Activated naive CD4-positive, alpha-beta T cell treated with anti-CD3 and anti-CD28 coated beads, Interleukin-2, amount 10 ng/mL, durations not matched to agents 7 days and 5 days (primary cell): ENCODE data around the gene OSBPL1A.

ENCODE experiments used
- CTCF ChIA-PET: fragments of 350-600 bp; sonication (Branson Sonifier 250); formaldehyde crosslinking; loops from one replicate; lab custom pipeline; 2021; ENCODE audit warnings: antibody characterized with exemption; lab: Charles Lee
- DNase-seq: peaks from one replicate; pipeline ENCODE4 v3.0.0-alpha.2; 2020
- H3K27ac Mint-ChIP-seq: one replicate; pipeline ENCODE4 v1.8.0; 2021; ENCODE audit warnings: mild to moderate bottlenecking, moderate library complexity, mixed read lengths
- H3K27me3 Mint-ChIP-seq: one replicate; pipeline ENCODE4 v1.8.0; 2021; ENCODE audit warnings: mild to moderate bottlenecking, mixed read lengths
- H3K36me3 Mint-ChIP-seq: one replicate; pipeline ENCODE4 v1.8.0; 2021; ENCODE audit warnings: mixed read lengths
- H3K4me1 Mint-ChIP-seq: one replicate; pipeline ENCODE4 v1.8.0; 2021; ENCODE audit warnings: mixed read lengths
- H3K4me3 Mint-ChIP-seq: one replicate; pipeline ENCODE4 v1.8.0; 2021; ENCODE audit warnings: mild to moderate bottlenecking, moderate library complexity, mixed read lengths
- H3K9me3 Mint-ChIP-seq: one replicate; pipeline ENCODE4 v1.8.0; 2021; ENCODE audit warnings: mixed read lengths

OSBPL1A gene

GRCh38 chr18:24346254-24346653 lies 51.4 kb downstream of the OSBPL1A start:
- Mint-ChIP-seq H3K4me1 (no peaks in the 10 kb centered on the region), H3K36me3 (no peaks in the 10 kb centered on the region), H3K9me3 (no peaks in the 10 kb centered on the region), H3K27ac (no peak overlapping the region), H3K4me3 (no peak overlapping the region), H3K27me3 (no peaks in the 10 kb centered on the region)
- CTCF ChIA-PET = interaction anchor here (1.1 kb wide), 1 partner anchor 17 kb away, joined by 3 read pairs; no protein-coding TSS in a partner anchor
- no peak for DNase-seq

- no peaks in the 10 kb centered on the region for H3K27me3 Mint-ChIP-seq
- no peaks in the 10 kb centered on the region for H3K36me3 Mint-ChIP-seq
- CTCF ChIA-PET = no interaction called here
- DNase-seq = no peak
- no peaks in the 10 kb centered on the region for H3K9me3 Mint-ChIP-seq
- no peak overlapping the region for H3K4me3 Mint-ChIP-seq
- no peak overlapping the region for H3K27ac Mint-ChIP-seq
- no peaks in the 10 kb centered on the region for H3K4me1 Mint-ChIP-seq
Observed at GRCh38 chr18:24344509-24344908, 53.1 kb downstream of the OSBPL1A start.

- Mint-ChIP-seq H3K4me3 (no peak overlapping the region), H3K27ac (no peak overlapping the region), H3K36me3 (no peaks in the 10 kb centered on the region), H3K9me3 (no peaks in the 10 kb centered on the region), H3K27me3 (no peaks in the 10 kb centered on the region), H3K4me1 (no peaks in the 10 kb centered on the region)
- DNase-seq = no peak
- CTCF ChIA-PET = no interaction called here
Observed at GRCh38 chr18:24342347-24342746, 55.3 kb downstream of the OSBPL1A start.

- H3K36me3 Mint-ChIP-seq = no peaks in the 10 kb centered on the region
- no peak overlapping the region for H3K27ac Mint-ChIP-seq
- no peaks in the 10 kb centered on the region for H3K9me3 Mint-ChIP-seq
- no peak overlapping the region for H3K4me3 Mint-ChIP-seq
- H3K27me3 Mint-ChIP-seq = no peaks in the 10 kb centered on the region
- CTCF ChIA-PET = no interaction called here
- H3K4me1 Mint-ChIP-seq = no peaks in the 10 kb centered on the region
- no peak for DNase-seq
Observed at GRCh38 chr18:24341361-24341760, 56.3 kb downstream of the OSBPL1A start.

- Mint-ChIP-seq H3K27ac (no peak overlapping the region), H3K36me3 (no peaks in the 10 kb centered on the region), H3K4me3 (no peak overlapping the region), H3K4me1 (no peaks in the 10 kb centered on the region), H3K27me3 (no peaks in the 10 kb centered on the region), H3K9me3 (no peaks in the 10 kb centered on the region)
- DNase-seq = no peak
- CTCF ChIA-PET = interaction anchor here (0.8 kb wide), 1 partner anchor 152 kb away, joined by 3 read pairs; no protein-coding TSS in a partner anchor
Observed at GRCh38 chr18:24333084-24333483, 64.5 kb downstream of the OSBPL1A start.

GRCh38 chr18:24326211-24326610 lies 71.4 kb downstream of the OSBPL1A start:
- Mint-ChIP-seq H3K36me3 (no peaks in the 10 kb centered on the region), H3K9me3 (no peaks in the 10 kb centered on the region), H3K4me3 (no peak overlapping the region), H3K4me1 (no peaks in the 10 kb centered on the region), H3K27ac (no peak overlapping the region), H3K27me3 (no peaks in the 10 kb centered on the region)
- CTCF ChIA-PET = no interaction called here
- no peak for DNase-seq

- Mint-ChIP-seq H3K36me3 (no peaks in the 10 kb centered on the region), H3K27me3 (no peaks in the 10 kb centered on the region), H3K27ac (no peak overlapping the region), H3K9me3 (no peaks in the 10 kb centered on the region), H3K4me1 (no peaks in the 10 kb centered on the region), H3K4me3 (no peak overlapping the region)
- CTCF ChIA-PET = no interaction called here
- no peak for DNase-seq
Observed at GRCh38 chr18:24322584-24323136, 75.0 kb downstream of the OSBPL1A start.

- H3K4me1 Mint-ChIP-seq = no peaks in the 10 kb centered on the region
- CTCF ChIA-PET = no interaction called here
- H3K36me3 Mint-ChIP-seq = no peaks in the 10 kb centered on the region
- no peaks in the 10 kb centered on the region for H3K9me3 Mint-ChIP-seq
- H3K27ac Mint-ChIP-seq = no peak overlapping the region
- H3K4me3 Mint-ChIP-seq = no peak overlapping the region
- DNase-seq = no peak
- no peaks in the 10 kb centered on the region for H3K27me3 Mint-ChIP-seq
Observed at GRCh38 chr18:24321071-24321470, 76.6 kb downstream of the OSBPL1A start.

GRCh38 chr18:24319757-24320156 lies 77.9 kb downstream of the OSBPL1A start:
- H3K27ac Mint-ChIP-seq = no peak overlapping the region
- H3K4me3 Mint-ChIP-seq = no peak overlapping the region
- no peaks in the 10 kb centered on the region for H3K36me3 Mint-ChIP-seq
- DNase-seq = no peak
- H3K4me1 Mint-ChIP-seq = no peaks in the 10 kb centered on the region
- H3K9me3 Mint-ChIP-seq = no peaks in the 10 kb centered on the region
- CTCF ChIA-PET = no interaction called here
- H3K27me3 Mint-ChIP-seq = no peaks in the 10 kb centered on the region

- no peak overlapping the region for H3K27ac Mint-ChIP-seq
- H3K4me1 Mint-ChIP-seq = no peaks in the 10 kb centered on the region
- CTCF ChIA-PET = no interaction called here
- H3K27me3 Mint-ChIP-seq = no peaks in the 10 kb centered on the region
- no peak overlapping the region for H3K4me3 Mint-ChIP-seq
- H3K36me3 Mint-ChIP-seq = no peaks in the 10 kb centered on the region
- H3K9me3 Mint-ChIP-seq = no peaks in the 10 kb centered on the region
- DNase-seq = no peak
Observed at GRCh38 chr18:24317370-24317769, 80.3 kb downstream of the OSBPL1A start.

- DNase-seq = no peak
- CTCF ChIA-PET = no interaction called here
- Mint-ChIP-seq H3K27me3 (no peaks in the 10 kb centered on the region), H3K27ac (no peak overlapping the region), H3K4me1 (no peaks in the 10 kb centered on the region), H3K36me3 (no peaks in the 10 kb centered on the region), H3K4me3 (no peak overlapping the region), H3K9me3 (no peaks in the 10 kb centered on the region)
Observed at GRCh38 chr18:24315170-24315569, 82.5 kb downstream of the OSBPL1A start.

GRCh38 chr18:24306201-24306600 lies 91.4 kb downstream of the OSBPL1A start:
- no peaks in the 10 kb centered on the region for H3K27me3 Mint-ChIP-seq
- H3K9me3 Mint-ChIP-seq = no peaks in the 10 kb centered on the region
- H3K4me1 Mint-ChIP-seq = no peaks in the 10 kb centered on the region
- H3K36me3 Mint-ChIP-seq = no peaks in the 10 kb centered on the region
- H3K27ac Mint-ChIP-seq = no peak overlapping the region
- no peak overlapping the region for H3K4me3 Mint-ChIP-seq
- CTCF ChIA-PET = no interaction called here
- DNase-seq = no peak

GRCh38 chr18:24300703-24301102 lies 96.9 kb downstream of the OSBPL1A start:
- Mint-ChIP-seq H3K36me3 (no peaks in the 10 kb centered on the region), H3K4me3 (no peak overlapping the region), H3K27ac (no peak overlapping the region), H3K9me3 (no peaks in the 10 kb centered on the region), H3K4me1 (no peaks in the 10 kb centered on the region), H3K27me3 (peaks cover 12% of the 10 kb centered on the region)
- no peak for DNase-seq
- CTCF ChIA-PET = no interaction called here

GRCh38 chr18:24296276-24296675 lies 101.3 kb downstream of the OSBPL1A start:
- Mint-ChIP-seq H3K27me3 (peaks cover 19% of the 10 kb centered on the region), H3K4me1 (no peaks in the 10 kb centered on the region), H3K36me3 (no peaks in the 10 kb centered on the region), H3K9me3 (no peaks in the 10 kb centered on the region), H3K27ac (no peak overlapping the region), H3K4me3 (no peak overlapping the region)
- CTCF ChIA-PET = no interaction called here
- DNase-seq = no peak

GRCh38 chr18:24293254-24293653 lies 104.4 kb downstream of the OSBPL1A start:
- Mint-ChIP-seq H3K27me3 (peaks cover 16% of the 10 kb centered on the region), H3K4me3 (no peak overlapping the region), H3K9me3 (no peaks in the 10 kb centered on the region), H3K27ac (no peak overlapping the region), H3K36me3 (no peaks in the 10 kb centered on the region), H3K4me1 (no peaks in the 10 kb centered on the region)
- no peak for DNase-seq
- CTCF ChIA-PET = no interaction called here

GRCh38 chr18:24278591-24278990 lies 119.0 kb downstream of the OSBPL1A start:
- Mint-ChIP-seq H3K4me3 (no peak overlapping the region), H3K36me3 (no peaks in the 10 kb centered on the region), H3K27me3 (peaks cover 14% of the 10 kb centered on the region), H3K27ac (no peak overlapping the region), H3K9me3 (no peaks in the 10 kb centered on the region), H3K4me1 (no peaks in the 10 kb centered on the region)
- CTCF ChIA-PET = no interaction called here
- no peak for DNase-seq
